H9 (cell line): ENCODE data around the gene MFSD2B. TPM values are rescaled to one million over a fixed set of nuclear protein-coding genes. Genes with fewer than 3 reads are reported as not detected.

Experiments
- DNase-seq: peaks from one replicate; pipeline ENCODE4 v3.0.0-alpha.2; 2017
- H2AFZ ChIP-seq: one replicate; pipeline ENCODE4 v1.6.1; 2013; ENCODE audit warnings: mild to moderate bottlenecking, low read length, control low read depth, moderate library complexity
- H2AK5ac ChIP-seq: 2 replicates; pipeline ENCODE4 v1.6.1; 2013; ENCODE audit warnings: low read length, control low read depth, mixed read lengths; ENCODE audit not compliant: insufficient read length
- H2BK120ac ChIP-seq: one replicate; pipeline ENCODE4 v1.6.1; 2013; ENCODE audit warnings: low read depth, mild to moderate bottlenecking, low read length, control low read depth, inconsistent platforms; ENCODE audit not compliant: poor library complexity, severe bottlenecking
- H2BK12ac ChIP-seq: 2 replicates; pipeline ENCODE4 v1.6.1; 2013; ENCODE audit warnings: low read length, control low read depth, mixed read lengths, low read depth; ENCODE audit not compliant: insufficient read length
- H2BK15ac ChIP-seq: 2 replicates; pipeline ENCODE4 v1.6.1; 2013; ENCODE audit warnings: low read depth, low read length, control low read depth
- H2BK20ac ChIP-seq: one replicate; pipeline ENCODE4 v1.6.1; 2013; ENCODE audit warnings: low read depth, mild to moderate bottlenecking, low read length, control low read depth, inconsistent platforms; ENCODE audit not compliant: poor library complexity, severe bottlenecking
- H2BK5ac ChIP-seq: 2 replicates; pipeline ENCODE4 v1.6.1; 2013; ENCODE audit warnings: low read length, control low read depth, mixed read lengths; ENCODE audit not compliant: insufficient read length
- H3K14ac ChIP-seq: 2 replicates; pipeline ENCODE4 v1.6.1; 2013; ENCODE audit warnings: low read length, control low read depth; ENCODE audit not compliant: insufficient read depth
- H3K18ac ChIP-seq: 2 replicates; pipeline ENCODE4 v1.6.1; 2013; ENCODE audit warnings: low read depth, mild to moderate bottlenecking, mixed read lengths, low read length, control low read depth; ENCODE audit not compliant: insufficient read length
- H3K23ac ChIP-seq: 2 replicates; pipeline ENCODE4 v1.6.1; 2013; ENCODE audit warnings: low read length, control low read depth, mixed read lengths, low read depth; ENCODE audit not compliant: insufficient read length
- H3K23me2 ChIP-seq: 2 replicates; pipeline ENCODE4 v1.6.1; 2013; ENCODE audit warnings: low read depth, mild to moderate bottlenecking, mixed read lengths, low read length, control low read depth; ENCODE audit not compliant: insufficient read length, poor library complexity, severe bottlenecking
- H3K27ac ChIP-seq: 2 replicates; pipeline ENCODE4 v1.5.1; 2013; ENCODE audit warnings: low read length, control low read depth, mixed read lengths, low read depth; ENCODE audit not compliant: insufficient read length
- H3K27me3 ChIP-seq: 2 replicates; pipeline ENCODE4 v1.6.1; 2013; ENCODE audit warnings: low read length, control low read depth, inconsistent platforms; ENCODE audit not compliant: insufficient read depth
- H3K4ac ChIP-seq: 2 replicates; pipeline ENCODE4 v1.6.1; 2013; ENCODE audit warnings: low read depth, mild to moderate bottlenecking, control low read depth, inconsistent platforms, low read length, moderate library complexity
- H3K4me1 ChIP-seq: 2 replicates; pipeline ENCODE4 v1.6.1; 2013; ENCODE audit warnings: low read length, control low read depth, inconsistent platforms; ENCODE audit not compliant: insufficient read depth
- H3K4me2 ChIP-seq: 2 replicates; pipeline ENCODE4 v1.6.1; 2013; ENCODE audit warnings: low read length, control low read depth, mixed read lengths; ENCODE audit not compliant: insufficient read length, insufficient read depth
- H3K56ac ChIP-seq: 2 replicates; pipeline ENCODE4 v1.6.1; 2013; ENCODE audit warnings: low read depth, mild to moderate bottlenecking, mixed read lengths, low read length, control low read depth; ENCODE audit not compliant: insufficient read length
- H3K79me1 ChIP-seq: 2 replicates; pipeline ENCODE4 v1.6.1; 2013; ENCODE audit warnings: low read depth, mild to moderate bottlenecking, moderate library complexity, low read length, control low read depth, inconsistent platforms; ENCODE audit not compliant: insufficient read depth, poor library complexity, severe bottlenecking
- H3K79me2 ChIP-seq: 2 replicates; pipeline ENCODE4 v1.6.1; 2013; ENCODE audit warnings: low read length, control low read depth, inconsistent platforms; ENCODE audit not compliant: insufficient read depth
- H3K9ac ChIP-seq: 2 replicates; pipeline ENCODE4 v1.6.1; 2013; ENCODE audit warnings: low read length, control low read depth, mixed read lengths; ENCODE audit not compliant: insufficient read length; ENCODE audit errors: extremely low read depth
- H3K9me3 ChIP-seq: one replicate; pipeline ENCODE4 v1.6.1; 2013; ENCODE audit warnings: low read depth, low read length, inconsistent platforms; ENCODE audit not compliant: control insufficient read depth
- H3T11ph ChIP-seq: one replicate; pipeline ENCODE4 v1.6.1; 2013; ENCODE audit warnings: mild to moderate bottlenecking, low read length, control low read depth, inconsistent platforms
- H4K20me1 ChIP-seq: one replicate; pipeline ENCODE4 v1.6.1; 2013; ENCODE audit not compliant: control insufficient read depth, insufficient read length, insufficient read depth
- H4K5ac ChIP-seq: 2 replicates; pipeline ENCODE4 v1.6.1; 2013; ENCODE audit warnings: low read depth, mild to moderate bottlenecking, mixed read lengths, low read length, control low read depth; ENCODE audit not compliant: insufficient read length
- H4K8ac ChIP-seq: replicated peaks from 2 replicates; pipeline ENCODE4 v1.6.1; 2013; ENCODE audit warnings: low read length, control low read depth, mixed read lengths, low read depth; ENCODE audit not compliant: insufficient read length
- H4K91ac ChIP-seq: 2 replicates; pipeline ENCODE4 v1.6.1; 2013; ENCODE audit warnings: low read depth, mild to moderate bottlenecking, moderate library complexity, mixed read lengths, low read length, control low read depth; ENCODE audit not compliant: insufficient read length
- H3K27ac Mint-ChIP-seq, 3 experiments: 2 replicates in 2 of 3; 3 replicates in 1 of 3; pipeline ENCODE4 v1.8.0; 2020 to 2021; ENCODE audit warnings: mixed read lengths in 3 of 3, mild to moderate bottlenecking in 1 of 3, moderate library complexity in 1 of 3
- H3K27me3 Mint-ChIP-seq: 2 replicates; pipeline ENCODE4 v1.8.0; 2021; ENCODE audit warnings: low read depth, mild to moderate bottlenecking, moderate library complexity, mixed read lengths
- H3K36me3 Mint-ChIP-seq, 3 experiments: 2 replicates in 2 of 3; 3 replicates in 1 of 3; pipeline ENCODE4 v1.8.0; 2020 to 2021; ENCODE audit warnings: low read depth in 3 of 3, mixed read lengths in 3 of 3; ENCODE audit not compliant: insufficient read depth in 1 of 3
- H3K4me1 Mint-ChIP-seq, 2 experiments: 2 replicates each; pipeline ENCODE4 v1.8.0; 2020; ENCODE audit warnings: mixed read lengths in 2 of 2
- H3K4me3 Mint-ChIP-seq, 2 experiments: 2 replicates in 1 of 2; 3 replicates in 1 of 2; pipeline ENCODE4 v1.8.0; 2020 to 2021; ENCODE audit warnings: mild to moderate bottlenecking in 2 of 2, mixed read lengths in 2 of 2, moderate library complexity in 1 of 2
- H3K9me3 Mint-ChIP-seq, 2 experiments: 2 replicates in 1 of 2; 3 replicates in 1 of 2; pipeline ENCODE4 v1.8.0; 2020; ENCODE audit warnings: mild to moderate bottlenecking in 2 of 2, mixed read lengths in 2 of 2, moderate library complexity in 1 of 2
- WGBS: extraction: QIAGEN DNeasy Blood & Tissue Kit; methylation state at CpG from one replicate; pipeline ENCODE4 v1.1.7; 2013; ENCODE audit warnings: missing lambda C conversion rate, low lambda C conversion rate, mixed read lengths; ENCODE audit not compliant: insufficient read length; ENCODE audit errors: extremely low coverage; 5-methylcytosine and 5-hydroxymethylcytosine counted together
- total RNA-seq: library from RNA; stranded (reverse); gene quantifications from 2 replicates; pipeline ENCODE4 v1.2.1, GENCODE V29; 2021
- TF ChIP-seq, protein P1 (sequence below): fragments of 200-600 bp; sonication (generic); conservative IDR thresholded peaks from 3 replicates; pipeline ENCODE4 v1.8.0; 2021; ENCODE audit warnings: antibody characterized with exemption, mild to moderate bottlenecking

MFSD2B gene
- total RNA-seq, 1 experiment from 2014 or later, result 1.3 TPM

GRCh38 chr2:24017711-24018110 lies 7.8 kb downstream of the MFSD2B start:
- Histone ChIP-seq H4K5ac (no peak overlapping the region), H3K23me2 (peaks cover 2% of the 10 kb centered on the region), H3K79me2 (no peaks in the 10 kb centered on the region), H3K4me1 (no peaks in the 10 kb centered on the region; the same call in 1 of the 2 replicates), H4K20me1 (no peaks in the 10 kb centered on the region), H4K91ac (no peak overlapping the region), H3K27ac (no peak overlapping the region), H3K18ac (no peak overlapping the region), H3K14ac (no peak overlapping the region), H2BK12ac (no peak overlapping the region), H3K4me2 (no peak overlapping the region), H2BK5ac (no peak overlapping the region), H2AFZ (no peak overlapping the region), H2BK120ac (no peak overlapping the region), H2BK20ac (no peak overlapping the region), H3K9me3 (no peaks in the 10 kb centered on the region), H2AK5ac (no peak overlapping the region), H4K8ac (no peak overlapping the region), H3K79me1 (no peaks in the 10 kb centered on the region), H2BK15ac (no peak overlapping the region), H3K9ac (no peak overlapping the region), H3K56ac (no peak overlapping the region), H3K27me3 (no peaks in the 10 kb centered on the region), H3K23ac (no peak overlapping the region), H3T11ph (no peak overlapping the region), H3K4ac (no peak overlapping the region)
- TF ChIP-seq, protein P1, sequence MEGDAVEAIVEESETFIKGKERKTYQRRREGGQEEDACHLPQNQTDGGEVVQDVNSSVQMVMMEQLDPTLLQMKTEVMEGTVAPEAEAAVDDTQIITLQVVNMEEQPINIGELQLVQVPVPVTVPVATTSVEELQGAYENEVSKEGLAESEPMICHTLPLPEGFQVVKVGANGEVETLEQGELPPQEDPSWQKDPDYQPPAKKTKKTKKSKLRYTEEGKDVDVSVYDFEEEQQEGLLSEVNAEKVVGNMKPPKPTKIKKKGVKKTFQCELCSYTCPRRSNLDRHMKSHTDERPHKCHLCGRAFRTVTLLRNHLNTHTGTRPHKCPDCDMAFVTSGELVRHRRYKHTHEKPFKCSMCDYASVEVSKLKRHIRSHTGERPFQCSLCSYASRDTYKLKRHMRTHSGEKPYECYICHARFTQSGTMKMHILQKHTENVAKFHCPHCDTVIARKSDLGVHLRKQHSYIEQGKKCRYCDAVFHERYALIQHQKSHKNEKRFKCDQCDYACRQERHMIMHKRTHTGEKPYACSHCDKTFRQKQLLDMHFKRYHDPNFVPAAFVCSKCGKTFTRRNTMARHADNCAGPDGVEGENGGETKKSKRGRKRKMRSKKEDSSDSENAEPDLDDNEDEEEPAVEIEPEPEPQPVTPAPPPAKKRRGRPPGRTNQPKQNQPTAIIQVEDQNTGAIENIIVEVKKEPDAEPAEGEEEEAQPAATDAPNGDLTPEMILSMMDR, result no peak
- WGBS, result no CpG with 5 or more reads among the region's 8 CpGs
- no peak for DNase-seq
- no peaks in the 10 kb centered on the region for H3K9me3 Mint-ChIP-seq
- H3K36me3 Mint-ChIP-seq, result peaks cover 5 to 9% (median 7%) of the 10 kb centered on the region in 3 experiments; a peak in 6 of 7 replicates
- H3K27me3 Mint-ChIP-seq, result no peaks in the 10 kb centered on the region
- H3K27ac Mint-ChIP-seq, result peak overlapping the region in 1 of 3 experiments; percentile 86; a peak in 2 of 7 replicates
- H3K4me1 Mint-ChIP-seq, result peaks cover 25% of the 10 kb centered on the region in 2 experiments
- H3K4me3 Mint-ChIP-seq, result no peak overlapping the region
